ENCODE measurements around the gene RARB. TPM values are rescaled to one million over a fixed set of nuclear protein-coding genes. Genes with fewer than 3 reads are reported as not detected.

RARB gene
- polyA plus RNA-seq, 1 donor from 2014 or later, result 13.2 TPM

DNA sequence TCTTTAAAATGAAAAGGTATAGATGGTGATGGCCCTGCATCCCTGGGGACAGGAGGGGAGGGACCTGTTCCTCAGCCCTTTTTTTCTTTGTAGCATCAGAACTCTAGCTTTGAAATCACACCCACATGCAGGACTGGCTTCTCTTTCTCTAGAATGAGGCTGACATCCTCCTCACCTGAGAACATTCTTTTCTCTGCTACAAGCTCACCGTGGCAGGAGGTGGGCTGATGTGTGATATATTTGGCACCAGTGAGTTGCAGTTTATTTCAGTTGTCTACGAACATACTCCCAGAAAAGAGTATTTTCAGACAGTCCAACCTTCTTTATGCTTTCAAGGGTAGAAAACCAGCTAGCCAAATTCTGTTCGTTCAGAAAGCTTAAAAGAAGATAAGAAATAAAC lies 43.6 kb upstream of the RARB start:
- H3K9me2 ChIP-seq (ENCODE audit: insufficient read depth, low read length), result no peaks in the 10 kb centered on the region
- no peak for TF ChIP-seq TAF1 (IDR thresholded peaks at IDR 0.05; ENCODE audit: low read depth)
- TF ChIP-seq SMC3 (conservative IDR thresholded peaks at IDR 0.05; ENCODE audit: poor library complexity), result no peak
- TF ChIP-seq EP300 (conservative IDR thresholded peaks at IDR 0.05; ENCODE audit: poor library complexity, severe bottlenecking), result no peak
- TF ChIP-seq POLR2AphosphoS5 (IDR thresholded peaks at IDR 0.05), result no peak
- H3K36me3 ChIP-seq (ENCODE audit: insufficient read depth, low read length), result no peaks in the 10 kb centered on the region
- H3K9ac ChIP-seq (ENCODE audit: low read length), result no peak overlapping the region
- no peak overlapping the region for H3K27ac ChIP-seq (ENCODE audit: low read length)
- H3K79me2 ChIP-seq (replicated peaks; ENCODE audit: insufficient read depth, low read length), result no peaks in the 10 kb centered on the region
- H2AFZ ChIP-seq (ENCODE audit: low read depth, low read length), result no peak overlapping the region
- no peaks in the 10 kb centered on the region for H3K27me3 ChIP-seq (ENCODE audit: insufficient read depth, low read depth, low read length)
- no peaks in the 10 kb centered on the region for H4K20me1 ChIP-seq (ENCODE audit: insufficient read depth)
- H3K4me3 ChIP-seq (ENCODE audit: low read length), result no peak overlapping the region
- no peaks in the 10 kb centered on the region for H3F3A ChIP-seq (ENCODE audit: insufficient read depth, low read length, poor library complexity, severe bottlenecking)
- no peaks in the 10 kb centered on the region for H3K9me3 ChIP-seq (ENCODE audit: low read length)
- H3K4me2 ChIP-seq (ENCODE audit: low read length), result no peak overlapping the region

DNA sequence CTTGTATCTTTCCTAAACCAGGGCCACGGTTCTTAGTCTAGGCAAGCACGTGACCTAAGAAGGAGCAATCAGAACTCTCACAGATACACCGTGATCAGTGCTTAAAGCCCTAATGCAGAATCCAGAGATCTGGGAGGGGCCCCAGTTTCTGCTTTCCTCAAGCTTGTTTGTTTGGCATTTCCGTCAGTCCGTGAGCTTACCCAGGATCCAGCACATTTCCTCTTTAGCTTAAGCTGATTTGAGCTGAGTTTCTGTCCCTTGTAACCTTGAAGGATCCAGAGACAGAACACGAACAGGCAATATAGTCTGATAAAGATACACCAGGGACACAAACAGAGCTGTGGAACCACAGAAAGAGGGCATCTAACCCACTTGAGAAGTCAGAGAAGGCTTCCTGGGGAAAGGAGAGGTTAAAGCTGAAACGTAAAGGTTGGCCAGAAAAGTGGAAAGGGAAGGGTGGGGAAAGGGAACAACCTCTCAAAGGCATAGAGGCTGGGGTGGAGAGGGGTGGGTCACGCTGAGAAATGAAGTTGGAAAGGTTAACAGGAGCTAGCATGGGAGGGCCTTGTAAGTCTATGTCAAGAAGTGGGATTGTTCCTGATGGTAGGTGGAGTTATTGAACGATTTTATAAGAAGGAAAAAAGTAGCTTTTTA lies 42.1 kb upstream of the RARB start:
- Histone ChIP-seq H3K4me3 (ENCODE audit: low read length) (no peak overlapping the region), H3K36me3 (ENCODE audit: insufficient read depth, low read length) (no peaks in the 10 kb centered on the region), H4K20me1 (ENCODE audit: insufficient read depth) (no peaks in the 10 kb centered on the region), H3K27me3 (ENCODE audit: insufficient read depth, low read depth, low read length) (peaks cover 2% of the 10 kb centered on the region), H3K79me2 (replicated peaks; ENCODE audit: insufficient read depth, low read length) (no peaks in the 10 kb centered on the region), H3K9ac (ENCODE audit: low read length) (no peak overlapping the region), H2AFZ (ENCODE audit: low read depth, low read length) (no peak overlapping the region), H3K4me2 (ENCODE audit: low read length) (no peak overlapping the region), H3F3A (ENCODE audit: insufficient read depth, low read length, poor library complexity, severe bottlenecking) (no peaks in the 10 kb centered on the region), H3K27ac (ENCODE audit: low read length) (no peak overlapping the region), H3K9me3 (ENCODE audit: low read length) (no peaks in the 10 kb centered on the region), H3K9me2 (ENCODE audit: insufficient read depth, low read length) (no peaks in the 10 kb centered on the region)
- TF ChIP-seq MXI1 (conservative IDR thresholded peaks at IDR 0.05; ENCODE audit: poor library complexity, severe bottlenecking) (no peak), POLR2AphosphoS5 (IDR thresholded peaks at IDR 0.05) (no peak)

- H3K27me3 ChIP-seq (ENCODE audit: insufficient read depth, low read depth, low read length), result peaks cover 2% of the 10 kb centered on the region
- H3K79me2 ChIP-seq (replicated peaks; ENCODE audit: insufficient read depth, low read length), result no peaks in the 10 kb centered on the region
Measured at GRCh38 chr3:25386686-25387255, 41.3 kb upstream of the RARB start.

More at GRCh38 chr3:25386686-25387255, 41.3 kb upstream of the RARB start:
- no peak overlapping the region for H3K4me2 ChIP-seq (ENCODE audit: low read length)
- no peaks in the 10 kb centered on the region for H3K36me3 ChIP-seq (ENCODE audit: insufficient read depth, low read length)
- no peak overlapping the region for H2AFZ ChIP-seq (ENCODE audit: low read depth, low read length)
- no peak overlapping the region for H3K4me3 ChIP-seq (ENCODE audit: low read length)
- H3K9me3 ChIP-seq (ENCODE audit: low read length), result no peaks in the 10 kb centered on the region
- H3K9me2 ChIP-seq (ENCODE audit: insufficient read depth, low read length), result no peaks in the 10 kb centered on the region
- no peak overlapping the region for H3K9ac ChIP-seq (ENCODE audit: low read length)
- H3K27ac ChIP-seq (ENCODE audit: low read length), result no peak overlapping the region
- H4K20me1 ChIP-seq (ENCODE audit: insufficient read depth), result no peaks in the 10 kb centered on the region
- no peaks in the 10 kb centered on the region for H3F3A ChIP-seq (ENCODE audit: insufficient read depth, low read length, poor library complexity, severe bottlenecking)
- no peak for TF ChIP-seq MXI1 (conservative IDR thresholded peaks at IDR 0.05; ENCODE audit: poor library complexity, severe bottlenecking)
- no peak for TF ChIP-seq EP300 (conservative IDR thresholded peaks at IDR 0.05; ENCODE audit: poor library complexity, severe bottlenecking)
- no peak for TF ChIP-seq POLR2AphosphoS5 (IDR thresholded peaks at IDR 0.05)
- no peak for TF ChIP-seq SMC3 (conservative IDR thresholded peaks at IDR 0.05; ENCODE audit: poor library complexity)
- no peak for TF ChIP-seq REST (IDR thresholded peaks at IDR 0.05; ENCODE audit: borderline replicate concordance)
- no peak for TF ChIP-seq TAF1 (IDR thresholded peaks at IDR 0.05; ENCODE audit: low read depth)
- no peak for TF ChIP-seq EZH2 (IDR thresholded peaks at IDR 0.05; ENCODE audit: borderline replicate concordance, insufficient read depth, low read length, poor library complexity, severe bottlenecking)
- TF ChIP-seq CTCF (IDR thresholded peaks at IDR 0.05; ENCODE audit: poor library complexity, severe bottlenecking), result no peak
- TF ChIP-seq RAD21 (conservative IDR thresholded peaks at IDR 0.05), result no peak

Measured in neural cell (in vitro differentiated cells).